Parathyroid adenoma (tissue), 2 donors: Measurements from ENCODE around the gene AP5Z1.

ENCODE experiments used
- H2AFZ ChIP-seq: fragments of 300-600 bp; sonication (generic); one replicate; pipeline ENCODE4 v1.7.0; 2017; ENCODE audit warnings: antibody characterized with exemption, mild to moderate bottlenecking
- H3K27ac ChIP-seq: fragments of 300-600 bp; sonication (generic); one replicate; pipeline ENCODE4 v1.7.0; 2017
- H3K27me3 ChIP-seq: fragments of 300-600 bp; sonication (generic); one replicate; pipeline ENCODE4 v1.7.0; 2017; ENCODE audit warnings: low read length; ENCODE audit not compliant: control insufficient read depth, insufficient read depth
- H3K36me3 ChIP-seq: fragments of 300-600 bp; sonication (generic); one replicate; pipeline ENCODE4 v1.7.0; 2017; ENCODE audit warnings: low read length; ENCODE audit not compliant: control insufficient read depth, insufficient read depth
- H3K4me1 ChIP-seq: fragments of 300-600 bp; sonication (generic); one replicate; pipeline ENCODE4 v1.7.0; 2017; ENCODE audit warnings: control low read depth
- H3K4me2 ChIP-seq: fragments of 300-600 bp; sonication (generic); one replicate; pipeline ENCODE4 v1.7.0; 2017; ENCODE audit warnings: low read length
- H3K4me3 ChIP-seq: fragments of 300-600 bp; sonication (generic); one replicate; pipeline ENCODE4 v1.7.0; 2017; ENCODE audit warnings: low read depth, low read length
- H3K79me2 ChIP-seq: fragments of 300-600 bp; sonication (generic); one replicate; pipeline ENCODE4 v1.7.0; 2017; ENCODE audit warnings: control low read depth
- H3K9ac ChIP-seq: fragments of 300-600 bp; sonication (generic); one replicate; pipeline ENCODE4 v1.7.0; 2017; ENCODE audit warnings: mild to moderate bottlenecking
- H3K9me3 ChIP-seq: fragments of 300-600 bp; sonication (generic); one replicate; pipeline ENCODE4 v1.7.0; 2017; ENCODE audit warnings: low read length; ENCODE audit not compliant: control insufficient read depth
- TF ChIP-seq, protein P1 (sequence below): fragments of 300-600 bp; sonication (generic); IDR thresholded peaks from one replicate; pipeline ENCODE4 v1.7.0; 2017; ENCODE audit warnings: antibody characterized with exemption, mild to moderate bottlenecking
- donor health status: primary hyperparathyroidism.

AP5Z1 gene

DNA sequence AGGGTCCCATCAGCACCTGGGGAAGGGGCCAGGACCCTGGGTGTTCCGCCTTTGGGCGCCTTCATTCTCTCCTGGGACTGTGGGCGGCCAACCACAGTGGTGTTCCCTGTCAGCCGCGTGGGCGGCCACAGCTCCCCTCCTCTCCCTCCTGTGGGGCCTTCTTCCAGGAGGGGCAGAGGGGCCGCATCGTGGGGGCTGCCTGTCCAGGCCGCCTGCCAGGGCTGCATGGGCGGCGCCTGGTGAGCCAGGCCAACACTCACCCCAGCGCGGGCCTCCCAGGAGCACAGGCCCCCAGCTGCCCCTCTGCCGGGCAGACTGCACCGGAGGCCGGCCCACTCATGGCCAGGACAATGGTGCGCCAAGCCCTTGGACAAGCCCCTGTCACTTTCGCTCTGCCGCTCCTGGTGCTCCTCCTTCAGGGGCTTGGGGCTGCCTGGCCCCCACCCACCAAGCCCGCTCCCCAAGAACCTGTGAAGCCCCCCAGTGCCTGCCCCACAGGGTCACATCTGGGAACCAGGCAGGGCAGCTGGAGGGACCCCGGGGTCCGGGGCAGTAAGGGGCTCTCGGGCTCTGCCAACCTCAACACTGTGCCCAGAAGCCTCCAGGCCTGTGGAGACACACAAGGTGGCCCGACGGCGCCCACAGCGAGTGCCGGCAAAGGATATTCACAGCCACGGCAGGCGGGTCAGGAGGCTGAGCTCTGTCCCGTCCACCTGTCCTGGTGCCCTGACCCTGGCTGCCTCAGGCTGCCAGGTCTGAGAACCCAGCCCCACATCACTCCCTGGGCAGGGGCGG lies 42.8 kb downstream of the AP5Z1 start:
- H2AFZ ChIP-seq, result no peak overlapping the region
- no peaks in the 10 kb centered on the region for H3K9me3 ChIP-seq
- H3K27ac ChIP-seq, result no peak overlapping the region
- no peak overlapping the region for H3K9ac ChIP-seq
- no peaks in the 10 kb centered on the region for H3K79me2 ChIP-seq
- no peak overlapping the region for H3K4me2 ChIP-seq
- no peaks in the 10 kb centered on the region for H3K4me1 ChIP-seq
- no peaks in the 10 kb centered on the region for H3K36me3 ChIP-seq
- H3K27me3 ChIP-seq, result no peaks in the 10 kb centered on the region
- no peak overlapping the region for H3K4me3 ChIP-seq
- TF ChIP-seq, protein P1, sequence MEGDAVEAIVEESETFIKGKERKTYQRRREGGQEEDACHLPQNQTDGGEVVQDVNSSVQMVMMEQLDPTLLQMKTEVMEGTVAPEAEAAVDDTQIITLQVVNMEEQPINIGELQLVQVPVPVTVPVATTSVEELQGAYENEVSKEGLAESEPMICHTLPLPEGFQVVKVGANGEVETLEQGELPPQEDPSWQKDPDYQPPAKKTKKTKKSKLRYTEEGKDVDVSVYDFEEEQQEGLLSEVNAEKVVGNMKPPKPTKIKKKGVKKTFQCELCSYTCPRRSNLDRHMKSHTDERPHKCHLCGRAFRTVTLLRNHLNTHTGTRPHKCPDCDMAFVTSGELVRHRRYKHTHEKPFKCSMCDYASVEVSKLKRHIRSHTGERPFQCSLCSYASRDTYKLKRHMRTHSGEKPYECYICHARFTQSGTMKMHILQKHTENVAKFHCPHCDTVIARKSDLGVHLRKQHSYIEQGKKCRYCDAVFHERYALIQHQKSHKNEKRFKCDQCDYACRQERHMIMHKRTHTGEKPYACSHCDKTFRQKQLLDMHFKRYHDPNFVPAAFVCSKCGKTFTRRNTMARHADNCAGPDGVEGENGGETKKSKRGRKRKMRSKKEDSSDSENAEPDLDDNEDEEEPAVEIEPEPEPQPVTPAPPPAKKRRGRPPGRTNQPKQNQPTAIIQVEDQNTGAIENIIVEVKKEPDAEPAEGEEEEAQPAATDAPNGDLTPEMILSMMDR, result no peak

DNA sequence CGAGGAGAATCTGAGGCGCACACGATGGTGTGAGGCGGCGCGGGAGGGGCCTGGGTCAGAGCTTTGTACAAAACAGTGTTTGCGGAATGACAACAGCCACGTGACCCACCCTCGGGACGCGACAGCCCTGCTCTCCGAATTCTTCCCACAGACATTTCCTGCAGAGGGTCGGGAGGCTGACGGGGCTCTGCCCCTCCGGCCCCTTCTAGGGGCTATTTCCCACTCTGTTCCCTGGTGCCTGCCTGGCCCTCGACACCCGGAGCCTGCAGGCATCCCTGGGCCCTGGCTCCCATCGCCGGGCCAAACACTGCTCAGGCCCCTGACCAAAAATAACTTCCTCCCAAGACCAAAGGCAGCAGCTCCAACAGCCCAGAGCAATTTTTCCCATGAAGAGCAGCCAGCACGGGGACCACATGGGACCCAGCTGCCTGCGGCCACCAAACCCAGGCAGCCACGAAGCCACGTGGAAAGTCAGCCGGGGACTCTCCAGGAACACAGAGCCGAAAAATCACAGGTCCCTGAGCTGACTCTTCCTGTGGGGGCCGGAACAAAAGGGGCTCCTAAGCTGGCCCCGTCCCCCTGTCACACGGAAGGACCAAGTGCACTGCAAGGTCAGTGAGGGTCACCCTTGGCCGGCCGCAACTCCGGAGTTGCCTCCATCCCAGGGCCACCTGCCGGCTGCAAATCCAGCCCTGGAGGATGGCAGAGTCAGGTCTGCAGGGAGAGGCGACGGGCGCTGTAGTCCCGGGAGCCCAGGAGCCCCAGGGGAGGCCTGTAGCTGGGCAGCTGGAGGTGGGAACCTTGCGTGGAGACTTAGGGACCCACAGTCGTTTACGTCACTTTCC lies 44.4 kb downstream of the AP5Z1 start:
- no peaks in the 10 kb centered on the region for H3K27me3 ChIP-seq
- no peak overlapping the region for H3K27ac ChIP-seq
- no peak overlapping the region for H3K4me3 ChIP-seq
- no peak overlapping the region for H3K4me2 ChIP-seq
- H3K9ac ChIP-seq, result no peak overlapping the region
- H3K9me3 ChIP-seq, result no peaks in the 10 kb centered on the region
- H3K79me2 ChIP-seq, result no peaks in the 10 kb centered on the region
- TF ChIP-seq, protein P1, result no peak
- no peaks in the 10 kb centered on the region for H3K4me1 ChIP-seq
- H2AFZ ChIP-seq, result no peak overlapping the region
- H3K36me3 ChIP-seq, result no peaks in the 10 kb centered on the region

DNA sequence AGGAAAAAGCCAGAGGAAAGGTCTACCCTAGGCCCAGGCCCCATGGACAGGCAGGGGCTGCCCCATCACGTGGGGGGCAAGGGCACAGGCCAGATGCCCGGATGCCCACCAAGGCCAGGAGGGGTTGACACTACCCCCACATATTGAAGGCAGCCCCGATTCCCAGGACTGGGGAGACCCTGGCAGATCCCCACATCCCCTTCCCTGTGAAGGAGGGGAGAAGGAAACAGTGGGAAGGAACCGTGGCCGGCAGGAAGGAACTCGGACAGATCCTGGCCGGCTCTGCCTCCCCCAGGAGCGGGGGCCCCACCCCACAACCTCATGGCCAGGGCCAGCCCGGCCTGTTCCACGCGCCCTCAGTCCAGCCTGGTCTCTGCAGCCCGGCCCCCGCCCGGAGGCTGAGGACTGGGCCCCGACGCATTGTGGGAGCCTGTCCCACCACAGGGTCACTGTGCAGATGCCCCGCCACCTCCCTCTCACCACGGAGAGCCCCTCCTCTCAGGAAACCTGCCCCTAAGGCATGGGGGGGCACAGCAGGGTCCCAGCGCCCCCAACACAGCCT lies 45.1 kb downstream of the AP5Z1 start:
- Histone ChIP-seq H3K27me3 (no peaks in the 10 kb centered on the region), H3K4me3 (no peak overlapping the region), H3K4me2 (no peak overlapping the region), H3K9ac (no peak overlapping the region), H3K9me3 (no peaks in the 10 kb centered on the region), H3K36me3 (no peaks in the 10 kb centered on the region), H3K4me1 (no peaks in the 10 kb centered on the region), H3K79me2 (no peaks in the 10 kb centered on the region), H3K27ac (no peak overlapping the region), H2AFZ (no peak overlapping the region)
- TF ChIP-seq, protein P1, result no peak

DNA sequence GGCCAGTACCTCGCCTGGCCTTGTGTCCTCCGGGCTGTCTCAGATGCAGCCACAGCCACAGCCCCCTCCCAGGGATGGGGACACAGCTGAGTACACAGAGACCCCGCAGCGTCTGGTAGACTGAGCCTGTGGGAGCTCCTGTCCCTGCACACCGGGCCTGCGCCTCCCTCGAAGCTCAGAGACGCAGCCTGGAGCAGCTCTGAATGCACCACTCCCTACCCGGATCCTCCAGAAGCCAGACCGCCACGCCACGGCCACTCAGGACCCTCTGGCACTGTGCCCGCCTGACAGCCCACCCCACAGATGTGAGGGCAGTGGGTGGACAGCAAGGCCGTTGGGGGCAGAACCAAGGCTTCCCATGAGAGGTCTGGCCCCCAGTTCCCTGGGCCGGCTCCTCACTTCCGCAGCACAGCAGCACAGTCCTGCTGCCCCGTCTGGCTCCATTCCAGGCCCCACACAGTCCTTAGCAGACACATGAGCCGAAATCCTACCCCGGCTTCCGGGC lies 45.6 kb downstream of the AP5Z1 start:
- TF ChIP-seq, protein P1, result no peak
- Histone ChIP-seq H3K27ac (no peak overlapping the region), H2AFZ (no peak overlapping the region), H3K4me1 (no peaks in the 10 kb centered on the region), H3K36me3 (no peaks in the 10 kb centered on the region), H3K4me3 (no peak overlapping the region), H3K27me3 (no peaks in the 10 kb centered on the region), H3K79me2 (no peaks in the 10 kb centered on the region), H3K4me2 (no peak overlapping the region), H3K9me3 (no peaks in the 10 kb centered on the region), H3K9ac (no peak overlapping the region)
